ENCODE measurements around the gene NOP14.
"Not testable (repeated sequence)": the region's sequence is repeated elsewhere in the genome, so short reads cannot be mapped to it uniquely, and the experiment has no call there.

Gene NOP14

DNA sequence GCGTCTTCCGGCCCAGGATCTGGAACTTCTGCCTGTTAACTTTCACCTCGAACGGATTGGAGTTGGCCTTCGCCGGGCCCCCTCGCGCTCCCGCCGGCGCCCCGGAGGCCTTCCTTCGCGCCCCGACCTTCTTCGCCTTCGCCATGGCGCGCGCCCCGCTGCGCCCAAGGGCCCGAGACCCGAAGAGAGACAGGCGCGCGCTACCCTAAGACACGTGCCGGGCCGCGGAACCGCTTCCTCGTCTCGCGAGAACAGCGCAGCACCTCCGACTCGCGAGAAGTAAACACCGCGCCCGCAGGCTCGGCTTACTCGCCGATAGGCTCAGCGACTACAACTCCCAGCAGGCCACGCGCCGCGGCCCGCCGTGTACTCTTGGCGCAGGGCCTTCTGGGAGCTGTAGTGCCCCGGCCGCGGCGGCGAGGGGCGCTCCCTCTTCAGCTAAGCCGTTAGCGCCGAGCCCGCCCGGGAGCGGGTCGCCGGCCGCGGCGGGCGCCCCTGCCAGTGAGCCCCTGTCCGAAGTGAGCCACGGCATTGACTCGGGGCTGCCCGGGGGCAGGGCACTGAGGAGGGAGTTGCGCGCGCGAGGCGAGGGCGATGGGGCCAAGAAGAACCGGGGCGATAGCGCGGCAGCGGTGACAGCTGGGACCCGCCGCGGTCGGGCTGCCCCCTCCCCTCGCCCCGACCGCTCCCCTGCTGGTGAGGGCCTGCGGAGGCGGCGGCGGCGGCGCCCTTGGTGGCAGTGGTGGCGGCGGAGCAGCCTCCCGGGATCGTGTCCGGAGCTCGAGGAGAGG is at the start of gene NOP14, which contains the start of gene GRK4:
Gene NOP14, minus strand, starts transcription at position 232 of the 791 bp plus-strand sequence. Its CDS starts 87 bp downstream, at position 145.
Gene GRK4, plus strand, starts transcription at position 397 of the 791 bp plus-strand sequence. CDS start 500 bp downstream, outside the sequence.
- peak; percentile 56 for DNase-seq

DNA sequence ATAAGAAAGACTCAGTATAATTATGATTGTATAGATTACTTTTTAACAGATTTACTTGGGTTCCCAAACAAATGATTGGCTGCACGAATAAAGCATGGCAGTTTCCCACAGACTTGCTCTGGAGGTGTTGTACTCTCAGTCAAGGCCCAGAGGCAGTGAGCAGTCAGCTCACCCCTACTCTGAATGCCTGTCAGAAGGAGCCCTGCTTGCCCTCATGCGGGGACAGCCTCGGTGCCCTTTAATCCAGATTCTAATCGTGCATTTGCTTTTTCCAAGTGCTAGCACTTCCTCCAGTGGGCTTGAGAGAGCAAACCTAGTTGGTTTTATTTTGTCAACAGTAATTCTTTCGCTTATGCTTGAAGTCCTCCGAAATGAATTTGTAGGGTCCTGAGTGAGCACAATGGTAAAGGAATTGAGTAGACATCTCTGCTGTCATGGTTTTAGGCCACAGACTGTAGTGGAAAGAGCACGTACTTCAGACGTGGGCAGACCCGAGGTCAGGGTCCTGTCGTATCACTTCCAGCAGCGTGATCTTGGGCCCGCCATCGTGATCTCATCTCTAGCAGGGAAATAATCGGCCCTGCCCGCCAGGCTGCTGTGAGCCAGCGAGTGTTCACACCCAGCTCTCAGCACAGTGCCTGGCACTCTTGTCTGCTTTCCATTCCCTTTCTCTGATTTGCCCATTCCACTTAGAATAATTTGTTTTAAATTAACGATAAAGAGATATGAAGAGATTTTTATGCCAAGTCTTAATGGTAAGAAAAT is 48.4 kb upstream of the NOP14 start:
- no peak for DNase-seq

GRCh38 chr4:3010998-3011397 is 47.8 kb upstream of the NOP14 start:
- no peak for DNase-seq

GRCh38 chr4:3010577-3010976 is 47.4 kb upstream of the NOP14 start:
- DNase-seq = no peak

GRCh38 chr4:3009422-3009821 is 46.2 kb upstream of the NOP14 start:
- no peak for DNase-seq

DNA sequence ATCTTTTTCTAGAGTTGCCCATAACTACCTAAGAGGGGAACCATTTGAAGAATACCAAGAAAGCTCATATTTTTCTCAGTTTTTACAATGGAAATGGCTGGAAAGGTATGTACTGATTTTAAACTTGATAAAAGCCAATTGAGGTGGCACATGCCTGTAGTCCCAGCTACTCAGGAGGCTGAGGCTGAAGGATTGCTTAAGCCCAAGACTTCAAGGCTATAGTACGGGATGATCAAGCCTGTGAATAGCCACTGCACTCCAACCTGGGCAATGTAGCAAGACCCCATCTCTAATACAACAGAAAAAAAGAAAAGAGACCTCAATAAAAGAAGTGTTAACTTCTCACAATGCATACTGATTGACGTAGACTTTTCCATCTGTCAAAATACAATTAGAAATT is 44.5 kb upstream of the NOP14 start:
- DNase-seq = no peak

DNA sequence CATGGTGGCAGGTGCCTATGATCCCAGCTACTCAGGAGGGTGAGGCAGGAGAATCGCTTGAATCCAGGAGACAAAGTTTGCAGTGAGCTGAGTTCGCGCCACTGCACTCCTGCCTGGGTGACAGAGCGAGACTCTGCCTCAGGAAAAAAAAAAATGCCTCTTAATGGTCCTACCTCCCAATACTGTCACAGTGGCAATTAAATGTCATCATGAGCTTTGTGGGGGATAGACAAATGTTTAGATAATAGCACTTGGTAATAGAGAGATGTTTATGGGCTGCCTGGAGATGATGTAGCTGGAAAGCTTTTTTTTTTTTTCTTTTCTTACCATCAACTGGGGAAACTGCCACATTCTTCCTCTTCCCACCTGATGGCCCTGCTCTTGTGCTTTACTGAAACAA is 33.2 kb upstream of the NOP14 start:
- DNase-seq = no peak

DNA sequence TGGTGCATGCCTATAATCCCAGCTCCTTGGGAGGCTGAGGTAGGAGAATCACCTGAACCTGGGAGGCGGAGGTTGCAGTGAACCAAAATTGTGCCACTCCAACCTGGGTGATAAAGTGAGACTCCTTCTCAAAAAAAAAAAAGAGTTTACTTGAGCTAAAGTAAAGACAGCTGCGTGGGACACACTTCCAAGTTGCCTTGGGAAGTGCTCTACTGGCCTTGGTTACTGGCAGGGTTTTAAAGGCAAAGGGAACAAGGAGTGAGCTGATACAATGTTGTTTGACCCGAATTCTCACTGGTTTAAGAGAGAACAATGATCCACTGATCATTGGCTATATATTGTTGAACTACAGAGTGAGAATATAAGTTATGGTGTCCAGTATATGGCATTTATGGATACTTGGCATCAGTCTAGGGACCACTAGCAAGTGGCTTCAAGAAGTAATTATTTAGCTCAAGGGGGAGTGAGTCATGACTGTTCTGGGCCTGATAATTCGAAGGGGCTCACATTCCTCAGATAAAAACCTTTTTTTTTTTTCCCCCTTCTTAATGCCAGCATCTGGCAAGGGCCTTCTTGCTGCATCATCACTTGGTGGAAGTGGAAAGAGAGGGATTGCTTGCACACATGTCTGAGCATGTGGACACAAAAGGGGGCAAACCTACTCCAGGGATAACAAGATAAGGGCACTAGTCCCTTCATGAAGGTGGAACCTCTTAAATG is 32.5 kb upstream of the NOP14 start:
- no peak for DNase-seq

DNA sequence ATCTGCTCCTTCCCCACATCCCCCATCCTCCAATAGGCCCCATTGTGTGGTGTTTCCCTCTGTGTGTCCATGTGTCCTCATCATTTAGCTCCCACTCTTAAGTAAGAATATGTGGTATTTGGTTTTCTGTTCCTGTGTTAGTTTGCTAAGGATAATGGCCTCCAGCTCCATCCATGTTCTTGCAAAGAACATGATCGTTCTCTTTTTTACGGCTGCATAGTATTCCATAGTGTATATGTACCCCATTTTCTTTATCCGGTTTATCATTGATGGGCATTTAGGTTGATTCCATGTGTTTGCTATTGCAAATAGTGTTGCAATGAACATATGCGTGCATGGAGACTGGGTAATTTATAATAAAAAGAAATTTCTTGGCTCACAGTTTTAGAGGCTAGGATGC is 31.7 kb upstream of the NOP14 start:
- DNase-seq = no peak

DNA sequence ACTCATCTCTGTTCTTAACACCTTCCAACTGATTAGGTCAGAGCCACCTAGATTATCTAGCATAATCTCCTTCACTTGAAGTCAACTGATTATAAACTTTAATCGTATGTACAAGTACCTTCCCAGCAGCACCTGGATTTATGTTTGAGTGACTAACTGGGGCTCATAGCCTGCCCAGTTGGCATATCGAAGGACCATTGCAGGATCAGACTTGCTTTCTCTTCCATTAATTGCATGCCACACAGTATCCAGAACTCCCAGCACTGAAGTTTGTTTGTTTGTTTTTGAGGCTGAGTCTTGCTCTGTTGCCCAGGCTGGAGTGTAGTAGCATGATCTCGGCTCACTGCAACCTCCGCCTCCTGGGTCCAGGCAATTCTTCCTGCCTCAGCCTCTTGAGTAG is 28.0 kb upstream of the NOP14 start:
- DNase-seq = no peak

DNA sequence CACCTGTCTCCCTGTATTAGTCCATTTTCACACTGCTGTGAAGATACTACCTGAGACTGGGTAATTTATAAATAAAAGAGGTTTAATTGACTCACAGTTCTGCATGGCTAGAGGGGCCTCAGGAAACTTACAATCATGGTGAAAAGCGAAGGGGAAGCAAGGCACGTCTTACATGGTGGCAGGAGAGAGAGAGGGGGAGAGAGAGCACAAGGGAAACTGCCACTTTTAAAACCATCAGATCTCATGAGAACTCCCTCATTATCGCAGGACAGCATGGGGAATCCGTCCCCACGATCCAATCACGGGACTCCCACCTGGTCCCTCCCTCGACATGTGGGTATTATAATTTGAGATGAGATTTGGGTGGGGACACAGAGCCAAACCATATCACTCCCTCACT is 20.5 kb upstream of the NOP14 start:
- not testable (repeated sequence) for DNase-seq

GRCh38 chr4:2982012-2982411 is 18.8 kb upstream of the NOP14 start:
- DNase-seq = no peak

GRCh38 chr4:2981256-2981819 is 18.1 kb upstream of the NOP14 start:
- DNase-seq = no peak

DNA sequence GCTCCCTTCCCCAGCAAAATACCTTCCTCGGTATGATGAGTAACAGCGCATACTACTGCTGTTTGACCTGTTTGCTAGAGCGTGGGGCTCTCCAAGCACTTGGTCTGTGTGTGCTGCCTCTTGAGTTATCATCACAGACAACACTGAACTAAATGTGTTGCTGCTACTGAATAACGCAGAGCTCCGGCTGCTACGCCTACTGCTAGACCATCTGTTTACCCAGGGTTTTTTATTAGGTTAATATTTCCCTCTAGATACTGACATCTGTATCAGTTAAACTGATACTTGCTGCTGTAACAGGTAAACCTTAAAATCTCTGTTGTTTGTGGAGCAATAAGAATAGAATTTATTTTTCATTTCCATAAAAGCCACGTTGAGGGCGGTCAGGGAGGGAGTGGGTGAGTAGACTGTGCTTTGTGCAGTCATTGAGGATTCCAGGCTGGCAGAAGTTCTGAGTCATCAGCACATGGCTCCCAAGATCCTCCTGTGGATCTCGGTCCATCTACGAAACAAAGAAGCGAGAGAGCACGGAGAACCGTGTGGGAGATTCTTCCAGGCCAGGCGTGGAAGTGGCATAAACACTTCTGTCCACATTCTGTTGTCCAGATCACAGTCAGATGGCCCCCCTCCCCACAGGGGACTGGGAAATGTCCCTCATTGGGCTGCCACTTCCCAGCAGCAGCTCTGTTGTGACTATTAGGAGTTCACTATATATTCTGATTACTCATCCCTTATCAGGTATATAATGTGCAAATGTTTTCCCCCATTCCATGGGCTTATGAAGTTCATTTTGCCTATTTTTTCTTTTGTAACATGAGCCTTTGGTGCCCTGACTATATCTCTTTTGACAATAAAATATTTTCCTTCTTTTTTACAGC is 14.2 kb upstream of the NOP14 start:
- no peak for DNase-seq

GRCh38 chr4:2971275-2971674 is 8.1 kb upstream of the NOP14 start:
- no peak for DNase-seq

DNA sequence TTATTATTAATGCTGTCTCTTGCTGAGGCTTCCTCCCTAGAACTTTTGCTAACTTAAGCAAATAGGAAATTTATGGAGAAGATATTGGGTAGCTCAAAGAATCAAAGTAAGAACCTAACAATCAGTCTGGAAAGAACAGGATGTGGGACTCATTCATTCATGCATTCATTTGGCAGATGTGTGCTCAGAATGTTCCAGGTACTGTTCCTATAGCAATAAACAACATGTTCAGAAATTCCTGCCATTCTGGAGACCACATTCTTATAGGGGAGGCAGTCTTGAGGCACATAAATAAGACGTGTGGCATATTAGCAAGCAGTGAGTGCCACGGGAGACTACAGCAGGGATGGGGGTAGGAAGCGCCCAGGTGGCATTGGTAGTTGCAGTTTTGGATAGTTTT is 5.2 kb upstream of the NOP14 start:
- DNase-seq = no peak

- DNase-seq = no peak
Observed at GRCh38 chr4:2965262-2965661, 2.1 kb upstream of the NOP14 start.

DNA sequence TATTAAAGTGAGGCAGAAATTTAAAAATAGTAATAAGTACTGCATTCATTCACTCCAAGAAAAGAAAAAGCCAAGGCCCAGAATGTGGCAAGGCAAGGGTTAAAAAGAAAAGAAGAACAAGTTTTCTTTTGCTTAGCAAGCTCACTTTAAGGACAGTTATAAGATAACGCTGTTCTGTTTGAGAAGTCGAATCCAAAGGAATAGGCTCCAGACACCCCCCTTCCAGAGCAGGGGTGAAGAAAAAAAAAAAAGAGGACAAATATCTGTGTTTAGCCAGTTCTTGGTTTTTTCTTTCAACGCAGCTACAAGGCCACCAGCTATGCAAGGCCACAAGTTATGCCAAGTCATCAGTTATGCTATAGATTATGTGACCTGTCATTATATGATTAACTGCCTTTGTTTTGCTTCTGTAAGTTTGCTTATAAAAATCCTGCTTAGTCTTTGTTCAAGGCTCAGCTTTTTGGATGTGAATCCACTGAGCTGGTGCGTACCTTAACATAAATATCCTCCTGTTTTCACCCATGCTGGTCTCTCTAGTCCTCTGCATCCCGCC is 1.6 kb upstream of the NOP14 start:
- no peak for DNase-seq

- no peak for DNase-seq
Observed at GRCh38 chr4:2963966-2964471, 813 bp upstream of the NOP14 start.

GRCh38 chr4:2962614-2963174 is 512 bp downstream of the NOP14 start:
- DNase-seq = no peak

DNA sequence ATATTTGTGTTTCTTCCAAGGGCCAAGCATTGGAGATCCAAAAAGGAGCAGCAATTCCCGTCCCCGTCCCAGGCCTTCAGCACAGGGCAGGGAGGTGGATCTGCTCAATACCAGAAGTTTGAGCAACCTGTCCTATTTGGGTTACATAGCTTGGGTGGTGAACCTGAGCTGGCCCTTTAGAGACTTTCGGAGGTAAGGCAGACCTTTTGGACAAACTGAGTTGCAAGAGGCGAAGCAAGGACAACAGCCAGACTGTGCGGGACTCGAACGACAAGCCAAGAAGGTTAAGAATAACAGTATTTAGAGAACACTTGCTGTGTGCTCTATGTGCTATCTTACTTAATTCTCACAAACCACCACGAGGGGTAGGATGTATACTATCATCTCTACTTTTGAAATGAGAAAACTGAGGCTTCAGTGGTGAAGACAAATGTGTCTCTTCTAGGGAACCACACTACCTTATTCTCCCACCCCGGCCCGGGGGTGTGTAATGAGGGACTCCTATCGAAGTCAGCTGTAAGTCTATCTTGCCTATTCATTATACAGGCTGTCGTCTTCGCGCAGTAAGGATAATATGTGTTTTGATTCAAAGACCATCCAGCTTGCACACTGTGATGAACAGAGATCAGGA is 1.3 kb downstream of the NOP14 start:
- peak; percentile 4 for DNase-seq

All from DMS79 treated with DMSO at 0.1 percent for 48 hours (cell line).